ENCODE data around the gene MEI1.

- TF ChIP-seq, protein P1, sequence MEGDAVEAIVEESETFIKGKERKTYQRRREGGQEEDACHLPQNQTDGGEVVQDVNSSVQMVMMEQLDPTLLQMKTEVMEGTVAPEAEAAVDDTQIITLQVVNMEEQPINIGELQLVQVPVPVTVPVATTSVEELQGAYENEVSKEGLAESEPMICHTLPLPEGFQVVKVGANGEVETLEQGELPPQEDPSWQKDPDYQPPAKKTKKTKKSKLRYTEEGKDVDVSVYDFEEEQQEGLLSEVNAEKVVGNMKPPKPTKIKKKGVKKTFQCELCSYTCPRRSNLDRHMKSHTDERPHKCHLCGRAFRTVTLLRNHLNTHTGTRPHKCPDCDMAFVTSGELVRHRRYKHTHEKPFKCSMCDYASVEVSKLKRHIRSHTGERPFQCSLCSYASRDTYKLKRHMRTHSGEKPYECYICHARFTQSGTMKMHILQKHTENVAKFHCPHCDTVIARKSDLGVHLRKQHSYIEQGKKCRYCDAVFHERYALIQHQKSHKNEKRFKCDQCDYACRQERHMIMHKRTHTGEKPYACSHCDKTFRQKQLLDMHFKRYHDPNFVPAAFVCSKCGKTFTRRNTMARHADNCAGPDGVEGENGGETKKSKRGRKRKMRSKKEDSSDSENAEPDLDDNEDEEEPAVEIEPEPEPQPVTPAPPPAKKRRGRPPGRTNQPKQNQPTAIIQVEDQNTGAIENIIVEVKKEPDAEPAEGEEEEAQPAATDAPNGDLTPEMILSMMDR (IDR thresholded peaks at IDR 0.05), result no peak
- no peak for TF ChIP-seq GRHL2 (CRISPR knock-in tag; IDR thresholded peaks at IDR 0.05; ENCODE audit: insufficient replicate concordance, severe bottlenecking)
Observed at GRCh38 chr22:41676134-41676533, 23.2 kb upstream of the MEI1 start.

All from WTC11 (cell line).